SK-N-SH treated with all-trans-retinoic acid at 6 μM for 48 hours (cell line): ENCODE measurements around the gene ASF1A.

Experiments
- ATAC-seq: fragments of 200-7000 bp; cut with Tn5 transposase; 3 replicates; pipeline ENCODE4 v1.9.1; 2020; ENCODE audit warnings: mild to moderate bottlenecking, moderate library complexity
- ARNTL ChIP-seq: fragments of 450-650 bp; formaldehyde crosslinking; IDR thresholded peaks from 2 replicates; pipeline ENCODE4 v1.5.0; 2020; ENCODE audit warnings: low read depth, mild to moderate bottlenecking, moderate library complexity, borderline replicate concordance
- BACH2 ChIP-seq: fragments of 250-450 bp; sonication (Bioruptor Pico); IDR thresholded peaks from 2 replicates; pipeline ENCODE4 v1.9.0; 2021; ENCODE audit warnings: mild to moderate bottlenecking, borderline replicate concordance
- CSDC2 ChIP-seq: fragments of 250-450 bp; sonication (Bioruptor Pico); IDR thresholded peaks from 2 replicates; pipeline ENCODE4 v1.5.0; 2020; ENCODE audit warnings: mild to moderate bottlenecking, moderate library complexity
- ESRRG ChIP-seq: fragments of 250-450 bp; sonication (Bioruptor Pico); IDR thresholded peaks from 2 replicates; pipeline ENCODE4 v1.6.1; 2021; ENCODE audit warnings: mild to moderate bottlenecking
- GLIS3 ChIP-seq: fragments of 250-450 bp; sonication (Bioruptor Pico); IDR thresholded peaks from 2 replicates; pipeline ENCODE4 v1.5.0; 2020; ENCODE audit warnings: mild to moderate bottlenecking, moderate library complexity
- ISL1 ChIP-seq: fragments of 250-450 bp; sonication (Bioruptor Pico); IDR thresholded peaks from 2 replicates; pipeline ENCODE4 v2.1.2; 2022; ENCODE audit warnings: mild to moderate bottlenecking, moderate library complexity
- OSR1 ChIP-seq: fragments of 250-450 bp; sonication (Bioruptor Pico); IDR thresholded peaks from 2 replicates; pipeline ENCODE4 v1.8.0; 2022; ENCODE audit warnings: moderate library complexity, mild to moderate bottlenecking, inconsistent platforms
- PPARA ChIP-seq: fragments of 250-450 bp; sonication (Bioruptor Pico); IDR thresholded peaks from 2 replicates; pipeline ENCODE4 v1.5.0; 2020; ENCODE audit warnings: mild to moderate bottlenecking, borderline replicate concordance
- RARB ChIP-seq: fragments of 250-450 bp; sonication (Bioruptor Pico); IDR thresholded peaks from 2 replicates; pipeline ENCODE4 v1.8.0; 2021; ENCODE audit warnings: mild to moderate bottlenecking, moderate library complexity
- TCF4 ChIP-seq: fragments of 250-450 bp; sonication (Bioruptor Pico); IDR thresholded peaks from 2 replicates; pipeline ENCODE4 v1.8.0; 2021; ENCODE audit warnings: mild to moderate bottlenecking, moderate library complexity, borderline replicate concordance
- TOX ChIP-seq: fragments of 250-450 bp; sonication (Bioruptor Pico); IDR thresholded peaks from 2 replicates; pipeline ENCODE4 v1.8.0; 2021; ENCODE audit warnings: mild to moderate bottlenecking, moderate library complexity, borderline replicate concordance
- ZC3H10 ChIP-seq: fragments of 250-450 bp; sonication (Bioruptor Pico); IDR thresholded peaks from 2 replicates; pipeline ENCODE4 v1.5.1; 2021; ENCODE audit warnings: mild to moderate bottlenecking, moderate library complexity
- ZFP3 ChIP-seq: fragments of 250-450 bp; sonication (Bioruptor Pico); IDR thresholded peaks from 2 replicates; pipeline ENCODE4 v1.5.0; 2020; ENCODE audit warnings: mild to moderate bottlenecking, moderate library complexity
- ZFP30 ChIP-seq: fragments of 450-650 bp; formaldehyde crosslinking; IDR thresholded peaks from 2 replicates; pipeline ENCODE4 v1.5.0; 2022; ENCODE audit warnings: mild to moderate bottlenecking, moderate library complexity
- ZNF70 ChIP-seq: fragments of 450-650 bp; formaldehyde crosslinking; IDR thresholded peaks from 2 replicates; pipeline ENCODE4 v1.5.0; 2020; ENCODE audit warnings: mild to moderate bottlenecking, moderate library complexity
- ZNF8 ChIP-seq: fragments of 450-650 bp; formaldehyde crosslinking; IDR thresholded peaks from 2 replicates; pipeline ENCODE4 v1.5.0; 2020; ENCODE audit warnings: mild to moderate bottlenecking, moderate library complexity
- TF ChIP-seq, protein P1 (sequence below): fragments of 250-450 bp; sonication (Bioruptor Pico); IDR thresholded peaks from 2 replicates; pipeline ENCODE4 v1.8.0; 2020; ENCODE audit warnings: mild to moderate bottlenecking, moderate library complexity, borderline replicate concordance
- TF ChIP-seq, protein P2 (sequence below): fragments of 250-450 bp; sonication (Bioruptor Pico); IDR thresholded peaks from 2 replicates; pipeline ENCODE4 v1.5.1; 2020; ENCODE audit warnings: low read depth, mild to moderate bottlenecking, moderate library complexity
- TF ChIP-seq, protein P3 (sequence below): fragments of 250-450 bp; sonication (Bioruptor Pico); IDR thresholded peaks from 2 replicates; pipeline ENCODE4 v1.5.1; 2021; ENCODE audit warnings: mild to moderate bottlenecking, moderate library complexity
- TF ChIP-seq, protein P4 (sequence below): fragments of 250-450 bp; sonication (Bioruptor Pico); IDR thresholded peaks from 2 replicates; pipeline ENCODE4 v1.5.0; 2020; ENCODE audit warnings: mild to moderate bottlenecking, moderate library complexity

Gene ASF1A

DNA sequence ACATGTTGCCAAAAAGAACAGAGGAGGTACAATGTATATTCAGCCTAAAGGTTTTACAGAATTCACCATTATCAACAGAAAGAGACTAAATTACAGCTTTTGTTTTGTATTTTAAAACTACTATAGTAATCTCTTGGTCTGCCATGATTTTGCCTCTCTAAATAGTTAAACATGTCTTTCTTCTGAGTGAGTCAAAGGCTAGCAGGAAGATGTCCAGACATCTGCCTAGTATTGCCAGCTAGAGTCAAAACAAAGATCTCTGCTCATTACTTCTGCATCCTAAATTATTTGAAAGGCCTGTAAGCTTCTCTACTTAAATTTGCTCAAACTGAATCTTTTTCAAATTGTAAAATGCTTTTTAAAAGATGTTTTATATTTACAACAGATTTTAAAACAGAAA, 8.8 kb downstream of the ASF1A start:
- TF ChIP-seq ZNF8 (CRISPR knock-in tag) (no peak), BACH2 (CRISPR knock-in tag) (no peak), OSR1 (no peak), ARNTL (no peak), ZFP30 (CRISPR knock-in tag) (no peak), ZNF70 (no peak), TOX (no peak)
- TF ChIP-seq, protein P1, sequence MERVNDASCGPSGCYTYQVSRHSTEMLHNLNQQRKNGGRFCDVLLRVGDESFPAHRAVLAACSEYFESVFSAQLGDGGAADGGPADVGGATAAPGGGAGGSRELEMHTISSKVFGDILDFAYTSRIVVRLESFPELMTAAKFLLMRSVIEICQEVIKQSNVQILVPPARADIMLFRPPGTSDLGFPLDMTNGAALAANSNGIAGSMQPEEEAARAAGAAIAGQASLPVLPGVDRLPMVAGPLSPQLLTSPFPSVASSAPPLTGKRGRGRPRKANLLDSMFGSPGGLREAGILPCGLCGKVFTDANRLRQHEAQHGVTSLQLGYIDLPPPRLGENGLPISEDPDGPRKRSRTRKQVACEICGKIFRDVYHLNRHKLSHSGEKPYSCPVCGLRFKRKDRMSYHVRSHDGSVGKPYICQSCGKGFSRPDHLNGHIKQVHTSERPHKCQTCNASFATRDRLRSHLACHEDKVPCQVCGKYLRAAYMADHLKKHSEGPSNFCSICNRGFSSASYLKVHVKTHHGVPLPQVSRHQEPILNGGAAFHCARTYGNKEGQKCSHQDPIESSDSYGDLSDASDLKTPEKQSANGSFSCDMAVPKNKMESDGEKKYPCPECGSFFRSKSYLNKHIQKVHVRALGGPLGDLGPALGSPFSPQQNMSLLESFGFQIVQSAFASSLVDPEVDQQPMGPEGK (CRISPR knock-in tag), result no peak
- TF ChIP-seq, all 23 proteins: peak for 0
- ATAC-seq, result peak; percentile 88

DNA sequence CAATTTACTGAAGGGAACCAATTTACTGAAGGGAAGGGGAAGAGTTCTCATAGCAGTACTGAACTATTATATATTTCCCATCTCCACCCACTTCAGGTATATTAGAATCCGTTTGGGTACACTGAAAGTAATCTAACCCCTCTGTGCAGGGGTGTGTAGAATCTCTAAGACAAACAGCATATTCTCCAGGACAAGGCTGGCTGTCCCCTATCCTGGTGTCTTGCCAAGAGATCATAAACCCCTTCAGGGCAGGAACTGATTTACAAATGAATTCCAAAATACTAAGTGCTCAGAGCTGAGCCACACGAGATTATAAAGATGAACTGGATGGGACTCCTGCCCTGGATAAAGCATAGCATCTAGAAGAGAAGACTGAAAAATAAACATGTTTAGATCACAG, 9.2 kb downstream of the ASF1A start:
- peak; percentile 48 for ATAC-seq
- TF ChIP-seq ZNF70, result no peak
- TF ChIP-seq, protein P2, sequence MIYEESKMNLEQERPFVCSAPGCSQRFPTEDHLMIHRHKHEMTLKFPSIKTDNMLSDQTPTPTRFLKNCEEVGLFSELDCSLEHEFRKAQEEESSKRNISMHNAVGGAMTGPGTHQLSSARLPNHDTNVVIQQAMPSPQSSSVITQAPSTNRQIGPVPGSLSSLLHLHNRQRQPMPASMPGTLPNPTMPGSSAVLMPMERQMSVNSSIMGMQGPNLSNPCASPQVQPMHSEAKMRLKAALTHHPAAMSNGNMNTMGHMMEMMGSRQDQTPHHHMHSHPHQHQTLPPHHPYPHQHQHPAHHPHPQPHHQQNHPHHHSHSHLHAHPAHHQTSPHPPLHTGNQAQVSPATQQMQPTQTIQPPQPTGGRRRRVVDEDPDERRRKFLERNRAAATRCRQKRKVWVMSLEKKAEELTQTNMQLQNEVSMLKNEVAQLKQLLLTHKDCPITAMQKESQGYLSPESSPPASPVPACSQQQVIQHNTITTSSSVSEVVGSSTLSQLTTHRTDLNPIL, result no peak
- no peak for TF ChIP-seq PPARA (CRISPR knock-in tag)
- TF ChIP-seq, protein P3, sequence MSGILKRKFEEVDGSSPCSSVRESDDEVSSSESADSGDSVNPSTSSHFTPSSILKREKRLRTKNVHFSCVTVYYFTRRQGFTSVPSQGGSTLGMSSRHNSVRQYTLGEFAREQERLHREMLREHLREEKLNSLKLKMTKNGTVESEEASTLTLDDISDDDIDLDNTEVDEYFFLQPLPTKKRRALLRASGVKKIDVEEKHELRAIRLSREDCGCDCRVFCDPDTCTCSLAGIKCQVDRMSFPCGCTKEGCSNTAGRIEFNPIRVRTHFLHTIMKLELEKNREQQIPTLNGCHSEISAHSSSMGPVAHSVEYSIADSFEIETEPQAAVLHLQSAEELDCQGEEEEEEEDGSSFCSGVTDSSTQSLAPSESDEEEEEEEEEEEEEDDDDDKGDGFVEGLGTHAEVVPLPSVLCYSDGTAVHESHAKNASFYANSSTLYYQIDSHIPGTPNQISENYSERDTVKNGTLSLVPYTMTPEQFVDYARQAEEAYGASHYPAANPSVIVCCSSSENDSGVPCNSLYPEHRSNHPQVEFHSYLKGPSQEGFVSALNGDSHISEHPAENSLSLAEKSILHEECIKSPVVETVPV (CRISPR knock-in tag), result no peak
- TF ChIP-seq ISL1 (CRISPR knock-in tag), result no peak
- no peak for TF ChIP-seq ESRRG (CRISPR knock-in tag)
- no peak for TF ChIP-seq ZC3H10
- TF ChIP-seq ZFP30 (CRISPR knock-in tag), result no peak

DNA sequence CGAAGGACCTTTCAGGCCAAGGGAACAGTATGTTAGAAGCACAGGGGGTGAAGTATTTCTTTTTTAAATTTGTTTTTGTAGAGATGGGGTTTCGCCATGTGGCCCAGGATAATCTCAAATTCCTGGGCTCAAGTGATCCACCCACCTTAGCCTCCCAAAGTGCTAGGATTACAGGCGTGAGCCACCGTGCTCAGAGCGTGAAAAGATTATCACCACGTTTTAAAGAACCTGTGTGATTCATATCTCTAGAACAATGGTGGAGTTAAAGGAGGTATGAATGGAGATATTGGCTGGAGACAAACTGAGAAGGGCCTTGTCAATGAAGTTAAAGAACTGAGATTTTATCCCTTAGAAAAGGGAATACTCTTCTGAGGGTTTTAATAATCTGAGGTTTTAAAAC, 9.7 kb downstream of the ASF1A start:
- TF ChIP-seq, protein P4, sequence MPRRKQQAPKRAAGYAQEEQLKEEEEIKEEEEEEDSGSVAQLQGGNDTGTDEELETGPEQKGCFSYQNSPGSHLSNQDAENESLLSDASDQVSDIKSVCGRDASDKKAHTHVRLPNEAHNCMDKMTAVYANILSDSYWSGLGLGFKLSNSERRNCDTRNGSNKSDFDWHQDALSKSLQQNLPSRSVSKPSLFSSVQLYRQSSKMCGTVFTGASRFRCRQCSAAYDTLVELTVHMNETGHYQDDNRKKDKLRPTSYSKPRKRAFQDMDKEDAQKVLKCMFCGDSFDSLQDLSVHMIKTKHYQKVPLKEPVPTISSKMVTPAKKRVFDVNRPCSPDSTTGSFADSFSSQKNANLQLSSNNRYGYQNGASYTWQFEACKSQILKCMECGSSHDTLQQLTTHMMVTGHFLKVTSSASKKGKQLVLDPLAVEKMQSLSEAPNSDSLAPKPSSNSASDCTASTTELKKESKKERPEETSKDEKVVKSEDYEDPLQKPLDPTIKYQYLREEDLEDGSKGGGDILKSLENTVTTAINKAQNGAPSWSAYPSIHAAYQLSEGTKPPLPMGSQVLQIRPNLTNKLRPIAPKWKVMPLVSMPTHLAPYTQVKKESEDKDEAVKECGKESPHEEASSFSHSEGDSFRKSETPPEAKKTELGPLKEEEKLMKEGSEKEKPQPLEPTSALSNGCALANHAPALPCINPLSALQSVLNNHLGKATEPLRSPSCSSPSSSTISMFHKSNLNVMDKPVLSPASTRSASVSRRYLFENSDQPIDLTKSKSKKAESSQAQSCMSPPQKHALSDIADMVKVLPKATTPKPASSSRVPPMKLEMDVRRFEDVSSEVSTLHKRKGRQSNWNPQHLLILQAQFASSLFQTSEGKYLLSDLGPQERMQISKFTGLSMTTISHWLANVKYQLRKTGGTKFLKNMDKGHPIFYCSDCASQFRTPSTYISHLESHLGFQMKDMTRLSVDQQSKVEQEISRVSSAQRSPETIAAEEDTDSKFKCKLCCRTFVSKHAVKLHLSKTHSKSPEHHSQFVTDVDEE (CRISPR knock-in tag), result no peak
- ATAC-seq, result no peak

DNA sequence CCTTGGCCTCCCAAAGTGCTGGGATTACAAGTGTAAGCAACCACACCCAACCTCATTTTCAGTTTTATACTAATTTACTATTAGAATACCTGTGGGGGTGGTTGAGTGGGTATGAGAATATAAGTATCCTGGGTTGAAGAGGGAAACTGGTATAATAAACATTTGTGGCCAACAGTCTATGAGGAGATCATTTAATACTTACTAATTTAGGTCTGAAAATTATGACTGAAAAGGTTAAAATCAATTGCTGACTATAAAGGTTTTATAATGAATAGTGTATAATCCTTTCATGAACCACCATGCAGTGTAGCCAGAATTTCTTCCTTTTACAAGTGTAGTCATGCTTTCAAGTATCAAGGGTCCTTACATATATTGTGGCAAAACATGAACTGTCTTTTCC, 11.1 kb downstream of the ASF1A start:
- ATAC-seq, result no peak
- TF ChIP-seq ZC3H10 (no peak), OSR1 (no peak), BACH2 (CRISPR knock-in tag) (no peak), PPARA (CRISPR knock-in tag) (no peak), ZFP30 (CRISPR knock-in tag) (no peak), RARB (CRISPR knock-in tag) (no peak)

DNA sequence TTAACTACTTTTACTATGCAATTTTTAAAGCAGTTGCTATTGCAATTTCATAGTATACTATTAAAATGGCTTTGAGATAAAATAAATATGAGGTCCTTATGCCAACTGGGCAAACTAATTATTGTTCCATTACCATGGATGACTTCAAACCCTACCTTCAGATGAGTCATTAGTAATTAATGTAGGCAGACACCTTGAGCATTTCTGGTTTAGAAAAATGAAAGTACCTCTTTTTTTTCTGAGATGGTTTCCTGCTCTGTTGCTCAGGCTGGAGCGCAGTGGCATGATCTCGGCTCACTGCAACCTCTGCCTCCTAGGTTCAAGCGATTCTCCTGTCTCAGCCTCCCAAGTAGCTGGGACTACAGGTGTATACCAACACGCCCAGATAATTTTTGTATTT, 11.9 kb downstream of the ASF1A start:
- ATAC-seq, result no peak
- TF ChIP-seq ESRRG (CRISPR knock-in tag) (no peak), RARB (CRISPR knock-in tag) (no peak), TCF4 (CRISPR knock-in tag) (no peak), GLIS3 (CRISPR knock-in tag) (no peak), ZFP3 (CRISPR knock-in tag) (no peak), ARNTL (no peak), ZFP30 (CRISPR knock-in tag) (no peak), CSDC2 (CRISPR knock-in tag) (no peak)
- TF ChIP-seq, protein P3 (CRISPR knock-in tag), result no peak
- TF ChIP-seq, protein P4 (CRISPR knock-in tag), result no peak
- TF ChIP-seq, protein P2, result no peak
- TF ChIP-seq, all 23 proteins: peak for 0
